IgD-negative memory B cell (primary cell): Measurements from ENCODE around the gene SLC48A1. TPM values are rescaled to one million over a fixed set of nuclear protein-coding genes. Genes with fewer than 3 reads are reported as not detected.

Experiments
- H3K27ac Mint-ChIP-seq, 3 donors: one replicate each; pipeline ENCODE4 v1.8.0; 2020 to 2022; ENCODE audit warnings: mild to moderate bottlenecking in 3 of 3, mixed read lengths in 3 of 3, moderate library complexity in 1 of 3
- H3K27me3 Mint-ChIP-seq: one replicate; pipeline ENCODE4 v1.8.0; 2021; ENCODE audit warnings: mixed read lengths
- H3K36me3 Mint-ChIP-seq: one replicate; pipeline ENCODE4 v1.8.0; 2020; ENCODE audit warnings: mild to moderate bottlenecking, mixed read lengths
- H3K4me1 Mint-ChIP-seq, 3 donors: one replicate each; pipeline ENCODE4 v1.8.0; 2020 to 2022; ENCODE audit warnings: mixed read lengths in 3 of 3, mild to moderate bottlenecking in 1 of 3
- H3K4me3 Mint-ChIP-seq, 4 donors: one replicate each; pipeline ENCODE4 v1.8.0; 2020 to 2022; ENCODE audit warnings: mild to moderate bottlenecking in 4 of 4, mixed read lengths in 4 of 4, moderate library complexity in 3 of 4
- H3K9me3 Mint-ChIP-seq, 3 donors: one replicate each; pipeline ENCODE4 v1.8.0; 2020 to 2021; ENCODE audit warnings: mixed read lengths in 3 of 3, mild to moderate bottlenecking in 1 of 3
- polyA plus RNA-seq: library from polyadenylated mRNA; unstranded; fragments of 300-500 nt; fragmentation: Illumina TruSeq; gene quantifications from one replicate; pipeline ENCODE4 v1.2.3, GENCODE V29; 2021

SLC48A1 gene
- polyA plus RNA-seq, 1 donor from 2014 or later: 21.7 TPM

DNA sequence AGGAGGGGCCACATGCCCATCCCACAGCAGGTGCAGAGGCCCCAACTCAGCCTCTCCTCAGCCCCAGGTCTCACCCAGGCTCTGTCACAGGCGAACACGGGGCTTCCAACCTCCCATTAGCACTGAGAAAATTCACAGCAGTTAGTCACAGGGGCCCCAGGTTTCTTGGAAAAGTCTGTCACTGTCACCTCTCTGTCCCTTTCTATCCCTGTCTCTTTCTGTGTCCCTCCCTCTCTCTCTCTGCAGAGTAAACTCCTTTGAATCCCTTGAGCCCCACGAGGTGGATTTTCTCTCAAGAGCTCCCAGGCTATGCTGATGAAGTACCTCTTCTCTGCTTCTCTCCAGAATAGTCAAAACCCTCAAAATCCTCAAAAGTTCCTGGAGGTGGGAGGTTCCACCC lies 33.7 kb upstream of the SLC48A1 start:
- peaks cover 27 to 34% (median 32%) of the 10 kb centered on the region in 3 donors for H3K4me1 Mint-ChIP-seq

DNA sequence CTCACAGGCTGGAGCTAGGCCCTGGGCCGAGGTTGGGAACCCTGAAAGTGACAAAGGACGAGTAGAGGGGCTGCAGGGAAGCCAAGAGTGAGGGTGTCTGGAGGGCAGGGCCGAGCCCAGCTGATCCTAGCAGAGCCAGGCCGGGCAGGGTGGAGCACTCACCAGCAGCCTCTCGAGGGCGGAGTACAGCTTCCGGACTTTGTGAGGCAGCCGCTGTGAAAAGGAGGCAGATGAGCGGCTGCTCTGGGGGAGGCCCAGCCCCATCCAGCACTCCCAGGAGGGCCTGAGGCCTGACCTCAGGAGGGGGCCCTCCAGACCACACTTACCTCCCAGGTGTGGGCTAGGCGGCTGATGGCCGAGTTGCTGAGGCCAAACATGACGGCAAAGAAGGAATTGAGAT lies 33.1 kb upstream of the SLC48A1 start:
- peak overlapping the region; percentile 76 to 89 (median 80) for H3K27ac Mint-ChIP-seq
- H3K4me1 Mint-ChIP-seq: peaks cover 27 to 34% (median 32%) of the 10 kb centered on the region in 3 donors
- no peaks in the 10 kb centered on the region for H3K36me3 Mint-ChIP-seq
- no peaks in the 10 kb centered on the region for H3K9me3 Mint-ChIP-seq
- peaks cover 4% of the 10 kb centered on the region for H3K27me3 Mint-ChIP-seq
- H3K4me3 Mint-ChIP-seq: peak overlapping the region; percentile 25 to 83 (median 58)

More for the DNA sequence above, 33.7 kb upstream of the SLC48A1 start:
- no peaks in the 10 kb centered on the region for H3K36me3 Mint-ChIP-seq
- peaks cover 4% of the 10 kb centered on the region for H3K27me3 Mint-ChIP-seq
- H3K4me3 Mint-ChIP-seq: peak overlapping the region in 2 of 4 donors; percentile 38 to 83
- peak overlapping the region in 1 of 3 donors; percentile 33 for H3K27ac Mint-ChIP-seq
- H3K9me3 Mint-ChIP-seq: no peaks in the 10 kb centered on the region

DNA sequence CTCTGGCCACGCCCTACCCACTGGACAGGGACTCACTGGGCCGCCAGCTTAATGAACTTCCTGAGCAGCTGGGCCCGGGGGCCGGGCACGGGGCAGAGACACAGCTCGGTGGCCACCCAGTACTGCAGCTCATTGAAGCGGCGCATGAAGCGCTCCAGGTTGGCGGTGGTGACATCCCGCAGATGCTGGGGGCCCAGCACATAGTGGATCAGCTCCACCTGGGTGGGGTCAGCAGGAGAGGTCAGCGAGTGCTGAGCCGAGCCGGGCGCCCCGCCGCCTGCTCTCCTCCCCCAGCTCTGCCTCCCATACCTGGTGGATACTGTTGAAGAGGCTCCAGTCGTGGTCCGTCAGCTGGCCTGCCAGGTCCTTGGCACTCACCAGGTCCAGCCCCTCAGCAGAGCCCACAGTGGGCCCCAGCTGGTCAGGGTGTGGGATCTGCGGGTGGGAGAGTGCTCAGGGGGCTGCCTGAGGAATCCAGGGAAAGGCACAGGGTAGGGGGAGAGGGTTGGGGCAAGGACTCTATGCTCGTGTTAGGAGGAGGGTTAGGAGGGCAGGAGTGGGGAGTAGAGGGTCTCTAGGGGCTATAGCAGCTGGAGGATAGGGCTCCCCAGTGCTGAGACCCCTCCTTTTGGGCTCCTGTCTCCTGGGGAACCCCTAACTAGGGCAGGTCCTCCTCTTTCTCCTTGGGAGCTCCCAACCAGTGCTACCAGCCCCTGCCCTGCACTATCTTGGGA lies 32.3 kb upstream of the SLC48A1 start:
- Mint-ChIP-seq H3K4me3 (peak overlapping the region in 3 of 4 donors; percentile 63 to 86 (median 83)), H3K4me1 (peaks cover 29 to 34% (median 33%) of the 10 kb centered on the region in 3 donors), H3K27ac (peak overlapping the region; percentile 76 to 89 (median 80)), H3K27me3 (peaks cover 4% of the 10 kb centered on the region), H3K36me3 (no peaks in the 10 kb centered on the region), H3K9me3 (no peaks in the 10 kb centered on the region)

DNA sequence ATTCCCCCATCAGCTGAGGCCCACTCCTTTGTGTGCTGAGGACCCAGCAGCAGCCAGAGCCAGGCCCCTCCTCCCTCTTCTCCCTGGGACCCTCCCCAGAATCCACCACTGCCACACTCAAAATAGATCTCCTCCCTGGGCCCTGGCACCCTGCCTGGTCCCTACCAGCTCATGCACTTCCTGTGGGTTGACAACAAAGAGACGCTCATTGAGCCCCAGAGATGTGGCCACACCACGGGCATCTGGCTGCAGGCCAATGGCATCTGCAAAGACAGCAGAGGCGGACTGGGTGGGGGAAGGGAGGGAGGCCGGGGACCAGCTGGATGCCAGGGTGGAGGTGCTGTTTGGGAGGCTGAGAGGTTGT lies 31.7 kb upstream of the SLC48A1 start:
- no peaks in the 10 kb centered on the region for H3K9me3 Mint-ChIP-seq
- no peaks in the 10 kb centered on the region for H3K36me3 Mint-ChIP-seq
- peak overlapping the region in 3 of 4 donors; percentile 57 to 86 (median 83) for H3K4me3 Mint-ChIP-seq
- peak overlapping the region; percentile 31 to 89 (median 46) for H3K27ac Mint-ChIP-seq
- peaks cover 33 to 35% (median 34%) of the 10 kb centered on the region in 3 donors for H3K4me1 Mint-ChIP-seq
- H3K27me3 Mint-ChIP-seq: peaks cover 4% of the 10 kb centered on the region

DNA sequence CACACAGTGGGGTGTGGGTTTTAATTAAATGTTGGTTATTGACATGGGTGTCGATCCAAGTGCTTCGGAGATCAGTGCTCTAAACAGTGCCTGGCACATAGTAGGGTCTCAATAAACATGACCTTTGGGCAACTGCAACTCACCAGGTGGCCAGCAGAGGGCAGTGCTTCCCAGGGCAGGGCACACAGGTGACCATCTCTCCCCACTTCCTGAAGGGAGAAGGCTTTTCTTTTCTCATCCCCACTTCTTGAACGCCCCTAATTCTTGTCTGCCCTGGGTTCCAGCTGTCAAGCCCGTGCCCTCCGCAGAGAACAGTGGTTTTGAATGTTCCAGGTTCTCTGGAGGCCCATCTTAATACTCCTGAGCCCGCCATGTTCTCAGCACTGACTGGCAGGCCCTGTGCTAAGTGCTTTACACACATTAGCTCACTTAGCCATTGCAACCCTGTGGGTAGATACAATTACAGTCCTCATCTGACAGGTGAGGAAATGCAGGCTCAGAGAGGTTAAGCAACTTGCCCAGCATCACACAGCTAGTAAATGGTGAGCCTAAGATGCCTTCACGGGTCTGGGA lies 30.7 kb upstream of the SLC48A1 start:
- peaks cover 2% of the 10 kb centered on the region for H3K27me3 Mint-ChIP-seq
- H3K36me3 Mint-ChIP-seq: no peaks in the 10 kb centered on the region
- H3K4me1 Mint-ChIP-seq: peaks cover 39 to 43% (median 40%) of the 10 kb centered on the region in 3 donors
- H3K4me3 Mint-ChIP-seq: no peak overlapping the region
- peak overlapping the region in 1 of 3 donors; percentile 31 for H3K27ac Mint-ChIP-seq
- no peaks in the 10 kb centered on the region for H3K9me3 Mint-ChIP-seq

DNA sequence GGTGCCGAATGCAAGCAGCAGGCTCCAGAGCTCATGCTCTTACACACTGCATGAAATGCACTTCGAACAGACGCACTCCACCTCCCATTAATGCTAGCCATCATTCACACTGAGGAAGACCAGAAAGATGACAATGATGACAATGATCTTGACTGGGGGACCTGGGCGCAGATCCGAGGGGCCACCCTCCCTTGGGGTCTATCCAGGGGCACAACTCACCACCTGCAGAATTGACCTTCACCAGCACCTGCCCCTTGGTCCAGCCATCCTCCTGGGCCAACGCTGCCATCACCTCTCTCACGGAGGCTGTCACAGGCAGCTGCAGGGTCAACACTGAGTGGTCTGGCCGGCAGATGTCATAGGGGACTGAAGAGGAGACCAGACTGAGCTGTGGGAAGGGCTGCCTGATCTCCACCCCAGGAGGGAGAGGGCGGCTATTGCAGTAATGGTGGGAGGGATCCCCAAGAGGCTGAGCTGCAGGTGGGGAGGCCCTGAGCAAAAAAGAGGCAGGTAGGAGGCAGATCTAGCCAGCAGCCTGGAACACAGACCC lies 29.7 kb upstream of the SLC48A1 start:
- Mint-ChIP-seq H3K9me3 (no peaks in the 10 kb centered on the region), H3K27me3 (peaks cover 2% of the 10 kb centered on the region), H3K36me3 (no peaks in the 10 kb centered on the region), H3K4me1 (peaks cover 39 to 44% (median 41%) of the 10 kb centered on the region in 3 donors), H3K4me3 (no peak overlapping the region), H3K27ac (peak overlapping the region in 1 of 3 donors; percentile 50)

DNA sequence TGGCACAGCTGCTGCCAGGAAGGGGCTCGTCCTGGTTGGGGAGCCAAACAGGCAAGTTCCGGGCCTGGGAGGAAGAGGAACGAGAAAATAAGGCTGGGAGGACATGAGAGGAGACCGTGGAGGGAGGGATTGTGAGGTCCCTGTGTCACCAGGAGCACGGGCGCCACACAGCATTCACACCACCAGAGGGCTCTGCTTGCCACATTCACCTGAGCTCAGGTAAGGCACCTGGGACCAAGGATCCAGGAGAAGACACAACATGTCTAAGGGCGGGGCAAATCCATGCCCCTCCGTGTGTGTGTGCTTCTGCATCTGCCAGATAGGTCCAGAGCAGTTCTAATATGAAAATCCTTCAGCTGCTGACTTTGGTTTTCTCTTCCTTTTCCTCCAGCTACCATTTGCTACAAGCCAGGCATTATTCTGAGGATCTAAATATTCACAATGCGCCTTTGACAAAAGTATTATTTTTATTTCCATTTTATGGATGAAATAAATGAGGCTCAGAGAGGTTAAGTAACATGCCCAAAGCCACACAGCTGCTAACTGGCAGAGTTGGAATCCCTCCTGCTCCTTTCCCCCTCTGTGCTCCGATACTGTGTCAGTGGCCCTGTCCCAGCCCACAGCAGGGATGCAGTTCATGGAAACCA lies 28.9 kb upstream of the SLC48A1 start:
- H3K36me3 Mint-ChIP-seq: no peaks in the 10 kb centered on the region
- no peak overlapping the region for H3K4me3 Mint-ChIP-seq
- H3K9me3 Mint-ChIP-seq: no peaks in the 10 kb centered on the region
- peaks cover 2% of the 10 kb centered on the region for H3K27me3 Mint-ChIP-seq
- H3K27ac Mint-ChIP-seq: peak overlapping the region in 1 of 3 donors; percentile 50
- peaks cover 35 to 44% (median 43%) of the 10 kb centered on the region in 3 donors for H3K4me1 Mint-ChIP-seq

DNA sequence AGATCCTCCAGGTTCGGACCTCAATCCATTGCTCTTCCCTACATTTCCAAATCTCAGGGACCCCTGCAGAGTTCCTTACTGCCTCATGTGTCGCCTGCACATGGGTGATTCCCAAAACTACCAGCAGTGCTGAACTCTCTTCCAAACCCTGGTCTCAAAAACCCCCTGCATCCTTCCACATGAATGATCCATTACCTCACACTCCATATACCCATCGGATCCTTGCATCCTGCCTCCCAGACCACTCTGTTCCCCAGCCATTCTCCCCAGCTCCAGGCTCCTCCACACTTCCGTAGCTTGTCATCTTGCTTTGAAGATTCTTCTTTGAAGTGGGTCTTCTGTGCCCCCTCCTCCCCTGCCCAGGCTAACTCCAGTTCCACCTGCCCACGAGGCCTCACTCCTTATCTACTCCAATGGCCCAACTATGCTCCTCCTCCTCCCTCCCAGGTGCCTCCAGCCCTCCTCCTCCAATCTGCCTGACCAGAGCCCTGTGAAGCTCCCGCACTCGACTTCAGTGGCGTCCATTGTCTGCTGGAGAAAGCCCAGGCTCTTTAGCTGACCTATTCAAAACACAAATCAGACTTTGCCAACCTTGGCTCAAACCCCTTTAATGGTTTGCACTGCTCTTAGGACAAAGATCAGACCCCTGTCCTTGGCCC lies 28.1 kb upstream of the SLC48A1 start:
- Mint-ChIP-seq H3K36me3 (no peaks in the 10 kb centered on the region), H3K4me3 (peak overlapping the region in 1 of 4 donors; percentile 65), H3K27me3 (peaks cover 2% of the 10 kb centered on the region), H3K4me1 (peaks cover 31 to 40% (median 39%) of the 10 kb centered on the region in 3 donors), H3K9me3 (peaks cover 0 to 2% (median 0%) of the 10 kb centered on the region in 3 donors), H3K27ac (no peak overlapping the region)

DNA sequence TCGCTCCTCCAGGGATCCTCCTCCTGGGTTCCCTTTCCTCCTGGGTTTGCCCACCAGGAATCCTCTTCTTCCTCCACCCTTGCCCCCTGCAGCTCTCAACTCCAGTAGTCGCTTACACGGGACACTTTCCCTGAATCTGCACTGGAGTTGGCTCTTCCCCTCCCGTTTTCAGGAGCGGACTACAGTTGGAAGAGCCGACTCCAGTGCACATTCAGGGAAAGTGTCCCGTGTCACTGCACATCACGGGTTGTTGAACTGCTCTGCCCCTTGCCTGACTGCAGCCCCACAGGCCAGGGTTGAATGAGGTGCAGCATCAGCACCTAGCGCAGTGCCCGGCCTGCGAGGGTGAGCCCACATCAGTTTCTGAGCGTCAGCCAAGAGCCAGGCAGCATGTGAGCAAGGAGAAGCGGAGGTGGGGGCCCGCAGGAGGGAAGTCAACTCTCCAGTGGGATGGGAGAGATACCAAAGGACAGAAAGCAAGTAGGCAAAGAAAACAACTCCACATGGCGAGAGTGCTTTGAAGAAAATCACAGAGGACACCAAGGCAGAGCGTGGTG lies 27.5 kb upstream of the SLC48A1 start:
- Mint-ChIP-seq H3K4me1 (peaks cover 30 to 35% (median 34%) of the 10 kb centered on the region in 3 donors), H3K27ac (no peak overlapping the region), H3K9me3 (peaks cover 0 to 2% (median 0%) of the 10 kb centered on the region in 3 donors), H3K27me3 (peaks cover 2% of the 10 kb centered on the region), H3K4me3 (peak overlapping the region in 2 of 4 donors; percentile 63 to 83), H3K36me3 (no peaks in the 10 kb centered on the region)

DNA sequence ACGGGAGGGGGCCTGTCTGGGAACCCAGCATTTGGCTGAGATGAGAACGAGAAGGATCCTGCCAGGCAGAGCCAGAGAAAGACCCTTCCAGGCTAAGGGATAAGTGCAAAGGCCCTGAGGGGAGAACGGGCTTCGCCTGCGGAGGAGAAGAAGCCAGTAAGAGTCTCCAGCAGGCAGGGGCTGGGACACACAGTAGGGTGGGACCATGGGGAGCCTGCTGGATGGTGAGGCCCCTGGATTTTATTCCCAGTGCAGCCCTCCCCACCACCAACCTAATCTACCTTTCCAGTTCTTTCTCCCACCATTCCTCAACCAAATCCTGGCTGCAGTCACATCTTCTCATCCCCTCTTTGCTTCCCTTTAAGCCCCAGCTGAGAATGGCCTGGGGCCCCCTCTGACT lies 27.0 kb upstream of the SLC48A1 start:
- peaks cover 0 to 2% (median 0%) of the 10 kb centered on the region in 3 donors for H3K9me3 Mint-ChIP-seq
- peaks cover 2% of the 10 kb centered on the region for H3K27me3 Mint-ChIP-seq
- peak overlapping the region in 2 of 4 donors; percentile 63 to 83 for H3K4me3 Mint-ChIP-seq
- no peaks in the 10 kb centered on the region for H3K36me3 Mint-ChIP-seq
- peaks cover 25 to 31% (median 30%) of the 10 kb centered on the region in 3 donors for H3K4me1 Mint-ChIP-seq
- H3K27ac Mint-ChIP-seq: no peak overlapping the region

DNA sequence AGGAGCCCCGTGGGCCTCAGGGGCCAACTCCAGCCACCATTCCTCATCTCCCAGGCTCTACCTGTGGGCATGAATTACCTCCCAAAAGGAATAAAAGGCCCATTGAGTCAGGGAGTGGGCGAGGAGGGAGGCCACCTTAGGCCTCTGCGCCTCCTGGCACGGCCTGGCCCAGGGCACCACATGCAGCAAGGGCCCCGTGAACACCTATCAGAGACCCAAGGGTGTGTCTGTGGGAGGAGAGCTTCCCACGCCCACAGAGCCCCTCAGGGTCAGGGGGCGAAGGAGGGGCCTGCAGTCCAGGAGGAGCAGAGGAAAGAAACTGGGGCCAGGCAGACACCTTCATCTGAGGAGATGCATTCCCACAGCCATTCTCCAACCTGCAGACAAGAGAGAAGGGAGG lies 26.5 kb upstream of the SLC48A1 start:
- Mint-ChIP-seq H3K4me3 (no peak overlapping the region), H3K27ac (no peak overlapping the region)

DNA sequence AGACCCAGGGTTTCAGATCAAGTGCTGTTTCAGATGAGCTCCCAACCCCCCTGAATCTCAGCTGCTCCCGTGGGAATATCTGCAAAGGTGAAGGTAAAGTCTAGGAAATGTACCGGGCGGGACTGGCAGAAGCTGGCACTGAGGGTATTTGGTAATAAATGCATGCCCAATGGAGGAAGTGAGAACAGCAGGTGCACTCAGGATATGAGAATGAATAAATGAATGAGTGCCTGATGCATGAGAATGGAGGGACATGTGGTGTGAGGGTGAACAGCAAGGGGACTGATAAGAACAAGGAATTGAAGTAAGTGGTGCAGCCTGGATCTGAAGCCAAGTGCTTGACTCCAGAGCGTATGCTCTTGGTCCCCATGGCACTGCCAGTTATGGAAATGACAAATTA lies 25.9 kb upstream of the SLC48A1 start:
- no peaks in the 10 kb centered on the region for H3K36me3 Mint-ChIP-seq
- no peaks in the 10 kb centered on the region for H3K27me3 Mint-ChIP-seq
- H3K4me1 Mint-ChIP-seq: peaks cover 18 to 28% (median 24%) of the 10 kb centered on the region in 3 donors
- peak overlapping the region in 1 of 4 donors; percentile 34 for H3K4me3 Mint-ChIP-seq
- peaks cover 0 to 2% (median 0%) of the 10 kb centered on the region in 3 donors for H3K9me3 Mint-ChIP-seq
- peak overlapping the region in 1 of 3 donors; percentile 21 for H3K27ac Mint-ChIP-seq

More for the DNA sequence above, 26.5 kb upstream of the SLC48A1 start:
- Mint-ChIP-seq H3K36me3 (no peaks in the 10 kb centered on the region), H3K9me3 (peaks cover 0 to 2% (median 0%) of the 10 kb centered on the region in 3 donors), H3K4me1 (peaks cover 22 to 29% (median 27%) of the 10 kb centered on the region in 3 donors), H3K27me3 (no peaks in the 10 kb centered on the region)

DNA sequence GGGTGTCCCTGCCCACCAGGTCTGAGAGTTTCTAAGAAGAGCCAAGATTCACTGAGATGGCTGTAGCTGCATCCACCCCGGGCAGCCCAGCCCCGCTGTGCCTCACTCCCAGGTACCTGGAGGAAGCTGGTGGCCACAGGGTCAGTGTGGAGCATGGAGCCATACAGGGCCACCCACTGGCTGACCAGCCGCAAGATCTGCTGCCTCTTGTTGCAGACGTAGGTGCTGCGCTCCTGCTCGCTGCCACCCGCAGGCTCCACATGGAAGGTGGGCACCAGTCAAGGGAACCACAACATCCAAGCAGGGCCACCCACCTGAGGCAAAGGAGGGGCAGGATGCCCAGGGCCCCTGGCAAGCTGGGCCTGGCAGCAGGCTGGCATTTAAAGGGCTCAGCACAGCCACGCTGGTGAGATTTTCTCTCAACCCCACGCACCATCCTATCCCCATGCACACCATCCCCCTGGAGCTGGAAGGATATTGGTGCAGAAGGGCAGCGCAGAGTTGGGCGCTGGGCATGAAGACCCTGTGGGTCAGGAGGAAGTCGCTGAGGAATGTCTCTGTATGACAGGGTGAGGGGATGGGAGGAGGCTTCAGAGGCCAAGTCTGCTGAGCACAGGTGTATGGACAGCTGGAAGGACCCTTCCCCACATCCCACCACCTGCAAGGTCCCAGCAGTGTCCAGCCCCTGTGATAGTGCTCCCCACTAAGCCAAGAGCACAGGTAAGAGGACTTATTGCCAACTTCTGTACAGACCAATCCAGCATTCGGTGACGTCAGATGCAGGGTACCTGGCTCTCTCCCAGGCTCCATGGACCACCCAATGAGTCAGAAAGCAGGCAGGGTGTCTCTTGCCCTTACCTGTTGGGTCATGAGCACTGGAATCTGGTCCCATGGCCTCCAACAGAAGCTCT lies 25.2 kb upstream of the SLC48A1 start:
- no peaks in the 10 kb centered on the region for H3K36me3 Mint-ChIP-seq
- H3K9me3 Mint-ChIP-seq: peaks cover 0 to 2% (median 0%) of the 10 kb centered on the region in 3 donors
- peak overlapping the region in 2 of 4 donors; percentile 34 to 85 for H3K4me3 Mint-ChIP-seq
- no peaks in the 10 kb centered on the region for H3K27me3 Mint-ChIP-seq
- H3K27ac Mint-ChIP-seq: no peak overlapping the region
- H3K4me1 Mint-ChIP-seq: peaks cover 17 to 28% (median 25%) of the 10 kb centered on the region in 3 donors
